ENCODE data around the gene RALA.

DNA sequence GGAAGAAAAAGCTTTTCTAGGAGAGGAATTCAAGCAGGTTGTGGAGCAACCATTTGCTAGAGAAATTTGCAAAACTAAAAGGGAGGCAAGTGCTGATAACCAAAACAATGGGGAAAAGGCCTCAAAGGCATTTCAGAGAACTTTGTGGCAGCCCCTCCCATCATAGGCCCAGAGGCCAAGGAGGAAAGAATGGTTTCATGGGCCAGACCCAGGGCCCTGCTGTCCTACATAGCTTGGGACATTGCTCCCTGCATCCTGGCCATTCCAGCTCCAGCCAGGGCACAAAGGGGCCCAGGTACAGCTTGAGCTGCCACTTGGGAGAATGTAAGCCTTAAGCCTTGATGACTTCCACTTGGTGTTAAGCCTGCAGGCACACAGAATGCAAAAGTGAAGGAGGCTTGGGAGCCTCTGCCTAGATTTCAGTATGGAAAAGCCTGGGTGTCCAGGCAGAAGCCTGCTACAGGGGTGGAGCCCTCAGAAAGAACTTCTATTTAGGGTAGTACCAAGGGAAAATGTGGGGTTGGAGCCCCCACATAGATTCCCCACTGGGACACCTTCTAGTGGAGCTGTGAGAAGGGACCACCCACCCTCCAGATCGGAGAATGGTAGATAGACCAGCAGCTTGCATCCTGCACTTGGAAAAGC lies 91.2 kb downstream of the RALA start:
- TF ChIP-seq, protein P1, sequence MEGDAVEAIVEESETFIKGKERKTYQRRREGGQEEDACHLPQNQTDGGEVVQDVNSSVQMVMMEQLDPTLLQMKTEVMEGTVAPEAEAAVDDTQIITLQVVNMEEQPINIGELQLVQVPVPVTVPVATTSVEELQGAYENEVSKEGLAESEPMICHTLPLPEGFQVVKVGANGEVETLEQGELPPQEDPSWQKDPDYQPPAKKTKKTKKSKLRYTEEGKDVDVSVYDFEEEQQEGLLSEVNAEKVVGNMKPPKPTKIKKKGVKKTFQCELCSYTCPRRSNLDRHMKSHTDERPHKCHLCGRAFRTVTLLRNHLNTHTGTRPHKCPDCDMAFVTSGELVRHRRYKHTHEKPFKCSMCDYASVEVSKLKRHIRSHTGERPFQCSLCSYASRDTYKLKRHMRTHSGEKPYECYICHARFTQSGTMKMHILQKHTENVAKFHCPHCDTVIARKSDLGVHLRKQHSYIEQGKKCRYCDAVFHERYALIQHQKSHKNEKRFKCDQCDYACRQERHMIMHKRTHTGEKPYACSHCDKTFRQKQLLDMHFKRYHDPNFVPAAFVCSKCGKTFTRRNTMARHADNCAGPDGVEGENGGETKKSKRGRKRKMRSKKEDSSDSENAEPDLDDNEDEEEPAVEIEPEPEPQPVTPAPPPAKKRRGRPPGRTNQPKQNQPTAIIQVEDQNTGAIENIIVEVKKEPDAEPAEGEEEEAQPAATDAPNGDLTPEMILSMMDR (IDR thresholded peaks at IDR 0.05): no peak
- no peak for TF ChIP-seq POLR2A (IDR thresholded peaks at IDR 0.05)

Data from thyroid gland (tissue), 4 donors.